OCI-LY3 (cell line): ENCODE data around the gene RFX3.

Experiments
- CTCF ChIP-seq: fragments of 200-600, 300-600 bp; sonication (generic); IDR thresholded peaks from 2 replicates; pipeline ENCODE4 v1.5.1; 2014; ENCODE audit warnings: antibody characterized with exemption, low read length, low read depth
- EZH2phosphoT487 ChIP-seq: fragments of 200-600 bp; shearing (Covaris generic); IDR thresholded peaks from 2 replicates; pipeline ENCODE4 v1.6.1; 2018; ENCODE audit warnings: antibody characterized with exemption, mixed run types, low read depth

GRCh38 chr9:3235497-3235896 lies 290.3 kb downstream of the RFX3 start:
- TF ChIP-seq CTCF = no peak
- TF ChIP-seq EZH2phosphoT487 = no peak
